Testis (tissue), 2 donors: ENCODE measurements around the gene PPIL6.

Experiments
- CTCF ChIP-seq, 3 experiments: fragments of 450-650 bp in 2 of 3; fragments of 200-600 bp in 1 of 3; sonication (generic) in 1 of 3; IDR thresholded peaks; one replicate each; pipeline ENCODE4 v1.5.1; 2016 to 2019; ENCODE audit warnings: antibody characterized with exemption in 3 of 3, mild to moderate bottlenecking in 2 of 3, moderate library complexity in 1 of 3
- POLR2A ChIP-seq: fragments of 450-650 bp; IDR thresholded peaks from one replicate; pipeline ENCODE4 v1.6.1; 2017; ENCODE audit warnings: antibody characterized with exemption, mild to moderate bottlenecking, moderate library complexity

- TF ChIP-seq CTCF (IDR thresholded peaks at IDR 0.05): no peak
- TF ChIP-seq POLR2A: no peak
These were observed 29.4 kb downstream of the PPIL6 start for GRCh38 chr6:109411034-109411433.
